OCI-LY3 (cell line): ENCODE results near the gene EEF1AKMT3.

Experiments
- EZH2phosphoT487 ChIP-seq: fragments of 200-600 bp; shearing (Covaris generic); IDR thresholded peaks from 2 replicates; pipeline ENCODE4 v1.6.1; 2018; ENCODE audit warnings: antibody characterized with exemption, mixed run types, low read depth
- TF ChIP-seq, protein P1 (sequence below): fragments of 200-600, 300-600 bp; sonication (generic); IDR thresholded peaks from 2 replicates; pipeline ENCODE4 v1.5.1; 2014; ENCODE audit warnings: antibody characterized with exemption, low read length, low read depth

DNA sequence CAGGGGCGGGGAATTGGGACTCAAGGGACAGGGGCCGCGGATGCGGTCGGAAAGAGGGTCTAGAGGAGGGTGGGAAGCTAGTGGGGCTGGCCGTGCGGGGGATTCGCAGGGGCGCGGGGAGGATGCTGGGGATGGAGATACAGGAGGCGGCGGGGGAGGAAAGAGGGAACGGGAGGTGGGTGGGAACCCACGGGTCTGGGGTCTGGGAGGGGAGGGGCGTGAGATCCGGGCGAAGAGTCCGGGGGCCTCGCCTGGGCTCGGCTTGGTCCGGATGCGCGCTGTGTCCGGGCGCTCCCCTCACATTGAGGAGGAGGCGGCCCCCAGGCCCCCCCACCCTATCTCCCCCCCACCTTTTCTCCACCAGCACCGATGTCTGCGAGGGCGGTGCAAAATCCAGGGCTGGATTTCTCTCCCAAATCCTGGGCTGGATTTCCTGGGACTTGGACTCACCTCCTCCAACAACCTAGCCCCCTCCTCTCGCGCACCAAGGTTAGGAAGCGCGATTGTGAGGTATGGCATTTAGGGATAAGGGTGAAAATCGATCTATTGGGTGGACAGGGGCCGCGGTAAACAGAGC is 33.7 kb upstream of the EEF1AKMT3 start, which contains the start of gene AGAP2:
- TF ChIP-seq, protein P1, sequence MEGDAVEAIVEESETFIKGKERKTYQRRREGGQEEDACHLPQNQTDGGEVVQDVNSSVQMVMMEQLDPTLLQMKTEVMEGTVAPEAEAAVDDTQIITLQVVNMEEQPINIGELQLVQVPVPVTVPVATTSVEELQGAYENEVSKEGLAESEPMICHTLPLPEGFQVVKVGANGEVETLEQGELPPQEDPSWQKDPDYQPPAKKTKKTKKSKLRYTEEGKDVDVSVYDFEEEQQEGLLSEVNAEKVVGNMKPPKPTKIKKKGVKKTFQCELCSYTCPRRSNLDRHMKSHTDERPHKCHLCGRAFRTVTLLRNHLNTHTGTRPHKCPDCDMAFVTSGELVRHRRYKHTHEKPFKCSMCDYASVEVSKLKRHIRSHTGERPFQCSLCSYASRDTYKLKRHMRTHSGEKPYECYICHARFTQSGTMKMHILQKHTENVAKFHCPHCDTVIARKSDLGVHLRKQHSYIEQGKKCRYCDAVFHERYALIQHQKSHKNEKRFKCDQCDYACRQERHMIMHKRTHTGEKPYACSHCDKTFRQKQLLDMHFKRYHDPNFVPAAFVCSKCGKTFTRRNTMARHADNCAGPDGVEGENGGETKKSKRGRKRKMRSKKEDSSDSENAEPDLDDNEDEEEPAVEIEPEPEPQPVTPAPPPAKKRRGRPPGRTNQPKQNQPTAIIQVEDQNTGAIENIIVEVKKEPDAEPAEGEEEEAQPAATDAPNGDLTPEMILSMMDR: no peak
- TF ChIP-seq EZH2phosphoT487: no peak
